MM.1S (cell line): ENCODE data around the gene FAM187B.

Experiments
- DNase-seq: peaks from one replicate; pipeline ENCODE4 v3.0.0-alpha.2; 2015
- H2AFZ ChIP-seq: fragments of 300-600 bp; sonication (generic); 2 replicates; pipeline ENCODE4 v1.6.0; 2016; ENCODE audit warnings: antibody characterized with exemption, low read length
- H3F3A ChIP-seq: fragments of 300-600 bp; sonication (generic); 2 replicates; pipeline ENCODE4 v1.6.1; 2016; ENCODE audit warnings: mild to moderate bottlenecking, antibody characterized with exemption, low read length, moderate library complexity, mixed read lengths; ENCODE audit not compliant: insufficient read depth
- H3K27ac ChIP-seq: fragments of 300-600 bp; sonication (generic); 2 replicates; pipeline ENCODE4 v1.5.1; 2016; ENCODE audit warnings: mild to moderate bottlenecking, low read length
- H3K27me3 ChIP-seq: fragments of 300-600 bp; sonication (generic); replicated peaks from 2 replicates; pipeline ENCODE4 v1.6.0; 2016; ENCODE audit warnings: low read length; ENCODE audit not compliant: insufficient read depth
- H3K36me3 ChIP-seq: fragments of 300-600 bp; sonication (generic); replicated peaks from 2 replicates; pipeline ENCODE4 v1.6.1; 2016; ENCODE audit warnings: mild to moderate bottlenecking, low read length, mixed read lengths; ENCODE audit not compliant: insufficient read depth
- H3K4me1 ChIP-seq: fragments of 300-600 bp; sonication (generic); 2 replicates; pipeline ENCODE4 v1.6.1; 2016; ENCODE audit warnings: low read length, mixed read lengths
- H3K4me2 ChIP-seq: fragments of 300-600 bp; sonication (generic); 2 replicates; pipeline ENCODE4 v1.6.0; 2016; ENCODE audit warnings: low read depth, low read length
- H3K4me3 ChIP-seq: fragments of 300-600 bp; sonication (generic); 2 replicates; pipeline ENCODE4 v1.5.1; 2016; ENCODE audit warnings: low read length, mixed read lengths
- H3K79me2 ChIP-seq: fragments of 300-600 bp; sonication (generic); 2 replicates; pipeline ENCODE4 v1.6.1; 2016; ENCODE audit warnings: mixed run types, low read length, mixed read lengths
- H3K9ac ChIP-seq: fragments of 300-600 bp; sonication (generic); 2 replicates; pipeline ENCODE4 v1.6.1; 2016; ENCODE audit warnings: low read length, mixed read lengths
- H3K9me2 ChIP-seq: fragments of 300-600 bp; sonication (generic); replicated peaks from 2 replicates; pipeline ENCODE4 v1.6.1; 2016; ENCODE audit warnings: mild to moderate bottlenecking, low read length, mixed read lengths; ENCODE audit not compliant: insufficient read depth
- H3K9me3 ChIP-seq: fragments of 300-600 bp; sonication (generic); replicated peaks from 2 replicates; pipeline ENCODE4 v1.6.1; 2016; ENCODE audit warnings: mild to moderate bottlenecking, low read length, mixed read lengths; ENCODE audit not compliant: insufficient read depth
- H4K20me1 ChIP-seq: fragments of 300-600 bp; sonication (generic); 2 replicates; pipeline ENCODE4 v1.6.1; 2016; ENCODE audit warnings: mild to moderate bottlenecking, low read length, moderate library complexity, mixed read lengths; ENCODE audit not compliant: insufficient read depth
- CTCF ChIP-seq: fragments of 300-600 bp; sonication (generic); IDR thresholded peaks from 2 replicates; pipeline ENCODE4 v1.5.1; 2016; ENCODE audit warnings: antibody characterized with exemption, low read length, mixed read lengths
- EZH2 ChIP-seq: fragments of 300-600 bp; sonication (generic); optimal IDR thresholded peaks from 2 replicates; pipeline ENCODE3; 2017; ENCODE audit warnings: low read depth, mild to moderate bottlenecking, antibody characterized with exemption, low read length, mixed read lengths
- EZH2phosphoT487 ChIP-seq: fragments of 300-600 bp; sonication (generic); IDR thresholded peaks from 2 replicates; pipeline ENCODE4 v1.6.1; 2018; ENCODE audit warnings: antibody characterized with exemption, low read length

FAM187B gene

GRCh38 chr19:35273686-35274259 lies 45.2 kb upstream of the FAM187B start:
- H3K9me3 ChIP-seq, result no peaks in the 10 kb centered on the region
- DNase-seq, result no peak
- H3K9ac ChIP-seq, result no peak overlapping the region
- TF ChIP-seq EZH2phosphoT487 (no peak), CTCF (no peak), EZH2 (no peak)
- H3K79me2 ChIP-seq, result peaks cover 14% of the 10 kb centered on the region; the same call in 1 of the 2 replicates
- no peak overlapping the region for H3K4me2 ChIP-seq
- H3K4me3 ChIP-seq, result no peak overlapping the region
- H3K9me2 ChIP-seq, result no peaks in the 10 kb centered on the region
- no peaks in the 10 kb centered on the region for H3K4me1 ChIP-seq
- no peaks in the 10 kb centered on the region for H4K20me1 ChIP-seq
- H3F3A ChIP-seq, result no peaks in the 10 kb centered on the region
- H2AFZ ChIP-seq, result no peak overlapping the region
- H3K27ac ChIP-seq, result no peak overlapping the region
- no peaks in the 10 kb centered on the region for H3K27me3 ChIP-seq
- 0 out of 2 replicates have a peak, but pooled peaks cover 2% of the 10 kb centered on the region for H3K36me3 ChIP-seq

- Histone ChIP-seq H3K79me2 (peaks cover 14% of the 10 kb centered on the region; the same call in 1 of the 2 replicates), H3K9me2 (no peaks in the 10 kb centered on the region), H3K27ac (no peak overlapping the region), H3K9me3 (no peaks in the 10 kb centered on the region), H2AFZ (no peak overlapping the region), H3K4me2 (no peak overlapping the region), H3K4me1 (no peaks in the 10 kb centered on the region), H3K9ac (no peak overlapping the region), H3K27me3 (no peaks in the 10 kb centered on the region), H3K36me3 (0 out of 2 replicates have a peak, but pooled peaks cover 2% of the 10 kb centered on the region), H4K20me1 (no peaks in the 10 kb centered on the region), H3F3A (no peaks in the 10 kb centered on the region), H3K4me3 (no peak overlapping the region)
- no peak for DNase-seq
- TF ChIP-seq EZH2phosphoT487, result no peak
- no peak for TF ChIP-seq CTCF
- no peak for TF ChIP-seq EZH2
Measured at GRCh38 chr19:35272954-35273649, 44.6 kb upstream of the FAM187B start.

- Histone ChIP-seq H3K9ac (no peak overlapping the region), H3K79me2 (peaks cover 20% of the 10 kb centered on the region), H3K9me3 (no peaks in the 10 kb centered on the region), H3K4me2 (no peak overlapping the region), H3K9me2 (no peaks in the 10 kb centered on the region), H3F3A (no peaks in the 10 kb centered on the region), H4K20me1 (no peaks in the 10 kb centered on the region), H2AFZ (no peak overlapping the region), H3K4me3 (no peak overlapping the region), H3K36me3 (0 out of 2 replicates have a peak, but pooled peaks cover 2% of the 10 kb centered on the region), H3K27ac (no peak overlapping the region), H3K4me1 (no peaks in the 10 kb centered on the region), H3K27me3 (no peaks in the 10 kb centered on the region)
- TF ChIP-seq EZH2, result no peak
- DNase-seq, result no peak
Measured at GRCh38 chr19:35272122-35272719, 43.7 kb upstream of the FAM187B start.
